LNCaP clone FGC (cell line): Measurements from ENCODE around the gene PCBP3.

Experiments used
- DNase-seq: peaks from one replicate; pipeline ENCODE4 v3.0.0-alpha.2; 2011; ENCODE audit warnings: low read depth
- H3K4me3 ChIP-seq: 2 replicates; pipeline ENCODE4 v1.5.1; 2011; ENCODE audit warnings: mild to moderate bottlenecking, low read depth, low read length, control low read depth
- TF ChIP-seq, protein P1 (sequence below): IDR thresholded peaks from 2 replicates; pipeline ENCODE4 v1.5.1; 2012; ENCODE audit warnings: mild to moderate bottlenecking; ENCODE audit not compliant: control insufficient read depth, insufficient read depth; ENCODE audit errors: extremely low read depth

Gene PCBP3

DNA sequence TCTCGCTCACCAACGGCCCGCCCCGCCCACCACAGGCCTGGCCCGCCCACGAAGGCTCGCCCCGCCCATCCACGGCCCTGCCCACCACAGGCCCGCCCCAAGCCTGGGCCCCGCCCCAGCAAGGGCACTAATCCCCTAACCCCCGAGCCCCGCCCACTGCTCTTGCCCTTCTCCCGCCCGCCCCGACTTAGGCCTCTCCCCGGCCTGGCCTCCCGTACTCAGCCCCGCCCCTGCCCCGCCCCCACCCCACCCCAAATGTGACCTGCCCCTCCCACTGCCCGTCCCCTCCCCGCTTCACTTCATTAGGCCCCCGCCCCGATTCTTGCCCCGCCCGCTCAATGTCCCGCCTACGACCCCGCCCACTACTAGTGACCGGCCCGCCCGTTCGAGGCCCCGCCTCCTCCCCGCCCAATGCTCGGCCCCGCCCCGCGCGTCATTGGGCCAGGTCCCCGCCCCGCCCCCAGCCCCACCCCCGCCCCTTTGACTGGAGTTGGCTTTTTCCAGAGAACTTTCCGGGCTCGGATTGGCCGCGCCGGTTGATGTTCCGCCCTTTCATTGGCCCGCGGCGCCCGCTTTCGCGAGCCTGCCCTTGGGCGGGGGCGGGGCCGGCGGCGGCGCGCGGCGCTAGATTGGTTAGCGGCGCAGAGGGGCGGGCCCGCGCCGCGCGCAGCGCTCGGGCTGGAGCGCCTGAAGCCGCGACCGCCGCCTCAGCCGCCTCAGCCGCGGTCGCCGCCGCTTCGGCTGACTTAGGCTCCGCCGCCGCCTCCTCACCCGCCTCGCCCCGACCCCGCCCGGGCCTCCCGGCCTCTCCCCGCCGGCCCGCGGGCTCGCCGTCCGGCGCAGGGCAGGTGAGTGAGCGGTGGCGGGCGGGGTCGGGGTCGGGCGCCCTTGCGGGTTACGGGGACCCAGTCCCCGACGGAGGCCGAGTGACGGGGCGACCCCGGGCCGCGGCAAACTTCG, at the start of gene PCBP3:
TSS of gene PCBP3 (plus strand) at position 705 of the 960 bp plus-strand sequence. CDS start 206,361 bp downstream, outside the sequence.
- DNase-seq = peak; percentile 42
- peak within 1 kb of the TSS; percentile 41 for H3K4me3 ChIP-seq

DNA sequence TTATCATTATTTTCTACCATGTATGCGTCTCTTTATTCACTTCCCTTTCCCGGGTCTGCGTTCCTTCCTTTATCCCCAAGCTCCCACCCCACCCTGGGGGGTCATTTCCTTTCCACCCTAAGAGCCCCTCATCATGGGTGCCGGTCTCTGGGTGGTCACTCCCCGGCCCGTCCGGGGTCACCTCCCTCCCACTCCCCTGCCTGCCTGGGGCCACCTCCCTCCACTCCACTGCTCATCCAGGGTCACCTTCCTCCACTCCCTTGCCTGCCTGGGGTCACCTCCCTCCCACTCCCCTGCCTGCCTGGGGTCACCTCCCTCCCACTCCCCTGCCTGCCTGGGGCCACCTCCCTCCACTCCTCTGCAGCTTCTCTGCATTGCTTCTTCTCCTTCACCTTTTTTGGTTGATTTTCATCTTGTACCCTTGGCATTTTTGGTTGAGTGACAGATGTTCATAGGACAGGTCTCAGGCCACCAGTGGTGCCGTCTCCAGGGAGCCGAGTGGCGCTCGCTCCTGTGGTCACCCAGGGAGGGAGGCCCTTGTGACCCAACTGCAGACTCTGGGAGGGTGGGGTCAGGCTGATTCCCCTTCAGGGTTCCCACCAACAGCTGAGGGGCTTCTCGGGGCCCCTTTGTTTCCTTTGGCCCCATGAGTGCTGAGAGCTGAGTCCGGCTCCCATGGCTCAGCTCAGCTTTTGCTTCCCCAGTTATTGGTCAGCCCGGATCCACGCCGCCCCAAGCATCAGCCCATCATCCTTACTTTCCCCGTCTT, 48.6 kb upstream of the PCBP3 start:
- TF ChIP-seq, protein P1, sequence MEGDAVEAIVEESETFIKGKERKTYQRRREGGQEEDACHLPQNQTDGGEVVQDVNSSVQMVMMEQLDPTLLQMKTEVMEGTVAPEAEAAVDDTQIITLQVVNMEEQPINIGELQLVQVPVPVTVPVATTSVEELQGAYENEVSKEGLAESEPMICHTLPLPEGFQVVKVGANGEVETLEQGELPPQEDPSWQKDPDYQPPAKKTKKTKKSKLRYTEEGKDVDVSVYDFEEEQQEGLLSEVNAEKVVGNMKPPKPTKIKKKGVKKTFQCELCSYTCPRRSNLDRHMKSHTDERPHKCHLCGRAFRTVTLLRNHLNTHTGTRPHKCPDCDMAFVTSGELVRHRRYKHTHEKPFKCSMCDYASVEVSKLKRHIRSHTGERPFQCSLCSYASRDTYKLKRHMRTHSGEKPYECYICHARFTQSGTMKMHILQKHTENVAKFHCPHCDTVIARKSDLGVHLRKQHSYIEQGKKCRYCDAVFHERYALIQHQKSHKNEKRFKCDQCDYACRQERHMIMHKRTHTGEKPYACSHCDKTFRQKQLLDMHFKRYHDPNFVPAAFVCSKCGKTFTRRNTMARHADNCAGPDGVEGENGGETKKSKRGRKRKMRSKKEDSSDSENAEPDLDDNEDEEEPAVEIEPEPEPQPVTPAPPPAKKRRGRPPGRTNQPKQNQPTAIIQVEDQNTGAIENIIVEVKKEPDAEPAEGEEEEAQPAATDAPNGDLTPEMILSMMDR = no peak
- H3K4me3 ChIP-seq = no peak overlapping the region
- DNase-seq = no peak

More for the DNA sequence above, at the start of gene PCBP3:
- TF ChIP-seq, protein P1 = no peak

DNA sequence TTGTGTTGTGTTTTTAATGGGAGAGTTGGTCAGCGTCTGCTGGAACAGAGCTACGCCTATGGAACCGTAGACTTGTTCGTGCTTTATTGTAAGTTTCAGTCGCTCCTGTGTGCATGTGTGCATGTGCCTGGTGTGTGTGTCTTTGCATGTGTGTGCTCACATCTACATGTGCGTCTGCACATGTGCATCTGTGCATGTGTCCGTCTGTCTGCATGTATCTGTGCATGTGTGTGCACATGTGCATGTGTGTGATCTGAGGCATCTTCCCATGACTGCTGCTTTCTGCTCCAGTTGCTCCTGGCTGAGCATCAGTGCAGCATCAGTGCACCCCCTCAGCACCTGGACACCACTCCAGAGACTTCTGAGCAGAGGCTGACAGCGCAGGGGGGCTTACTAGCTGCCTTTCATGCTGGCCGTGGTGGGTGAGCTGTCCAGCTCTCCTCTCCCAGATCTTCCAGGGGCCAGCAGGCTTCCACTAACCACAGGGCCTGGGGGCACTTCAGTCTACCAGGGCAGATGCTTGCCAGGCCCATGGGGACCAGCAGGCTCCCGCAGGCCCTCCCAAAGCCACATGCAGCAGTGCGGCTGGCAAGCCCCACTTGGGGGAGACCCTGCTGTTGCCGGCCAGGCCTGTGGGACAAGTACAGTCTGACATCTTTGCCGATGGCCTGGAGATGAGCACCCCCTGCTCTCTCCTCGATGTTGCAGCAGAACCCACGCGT, 47.8 kb upstream of the PCBP3 start:
- DNase-seq = no peak
- TF ChIP-seq, protein P1 = no peak
- no peak overlapping the region for H3K4me3 ChIP-seq

DNA sequence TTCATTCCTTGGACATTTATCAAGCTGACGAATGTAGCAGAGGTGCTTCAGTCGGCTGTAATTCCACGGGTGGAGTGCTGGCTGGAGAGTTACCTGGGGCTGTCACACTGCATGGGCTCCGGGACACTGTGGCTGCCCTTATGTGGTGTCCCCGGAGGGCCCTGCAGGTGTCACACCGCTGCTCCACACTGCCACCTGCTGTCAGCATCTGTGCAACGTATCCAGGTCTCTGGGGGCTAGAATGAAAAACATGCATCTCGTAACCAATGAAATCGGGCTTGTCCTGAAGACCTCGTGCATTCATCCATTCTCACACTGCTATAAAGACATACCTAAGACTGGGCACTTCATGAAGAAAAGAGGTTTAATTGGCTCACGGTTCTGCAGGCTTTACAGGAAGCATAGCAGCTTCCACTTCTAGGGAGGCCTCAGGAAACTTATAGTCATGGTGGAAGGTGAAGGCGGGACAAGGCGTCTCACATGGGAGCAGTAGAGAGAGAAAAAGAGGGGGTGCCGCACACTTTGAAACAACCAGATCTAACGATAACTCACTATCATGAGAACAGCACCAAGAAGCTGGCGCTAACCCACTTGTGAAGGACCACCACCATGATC, 46.7 kb upstream of the PCBP3 start:
- no peak for DNase-seq

DNA sequence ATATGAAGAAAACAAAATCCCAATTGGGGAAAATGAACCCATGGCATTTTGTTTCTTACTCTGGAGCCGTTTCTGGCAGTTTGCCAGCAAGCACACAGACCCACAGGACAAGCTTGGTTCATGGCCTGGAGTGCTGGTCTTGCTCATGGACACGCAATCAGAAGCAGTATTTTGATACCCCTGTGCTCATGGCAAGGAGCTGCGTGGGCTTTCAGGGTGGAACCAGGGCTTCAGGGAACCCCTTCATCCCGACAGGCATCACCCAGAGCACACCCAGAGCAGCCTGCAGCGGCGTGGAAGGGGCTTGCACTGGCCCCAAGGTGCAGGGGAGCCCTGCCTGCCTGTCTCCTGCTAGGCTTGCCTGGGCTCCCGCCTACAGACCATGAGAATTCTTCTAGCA, 45.4 kb upstream of the PCBP3 start:
- no peak overlapping the region for H3K4me3 ChIP-seq
- DNase-seq = no peak

More for the DNA sequence above, 46.7 kb upstream of the PCBP3 start:
- no peak overlapping the region for H3K4me3 ChIP-seq
- TF ChIP-seq, protein P1 = peak; percentile 90

More for the DNA sequence above, 45.4 kb upstream of the PCBP3 start:
- TF ChIP-seq, protein P1 = no peak
